Inferior parietal cortex (tissue), 1 donor: ENCODE data around the gene LEF1.

Experiments used
- DNase-seq: peaks from one replicate; pipeline ENCODE4 v3.0.0-alpha.2; 2016; ENCODE audit errors: extremely low spot score

The LEF1 gene

DNA sequence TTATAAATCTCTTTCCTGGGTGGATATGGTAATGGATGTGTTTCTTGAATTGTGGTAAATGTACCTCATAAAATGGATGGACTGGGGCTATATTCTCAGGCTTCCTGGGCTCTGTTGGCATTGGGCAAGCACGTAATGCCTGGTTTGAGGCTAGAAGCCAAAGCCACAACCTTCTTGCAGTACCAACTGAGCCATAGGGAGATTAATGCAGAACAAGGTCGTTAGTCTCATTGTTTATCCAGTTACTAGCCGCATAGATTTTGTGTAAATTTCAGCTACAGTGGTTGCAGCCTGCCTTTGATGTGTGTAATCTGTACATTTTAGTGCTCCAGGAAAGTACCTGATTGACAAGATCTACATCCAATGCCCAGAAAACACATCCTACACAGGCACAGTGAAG, 7.2 kb upstream of the LEF1 start:
- DNase-seq: no peak

DNA sequence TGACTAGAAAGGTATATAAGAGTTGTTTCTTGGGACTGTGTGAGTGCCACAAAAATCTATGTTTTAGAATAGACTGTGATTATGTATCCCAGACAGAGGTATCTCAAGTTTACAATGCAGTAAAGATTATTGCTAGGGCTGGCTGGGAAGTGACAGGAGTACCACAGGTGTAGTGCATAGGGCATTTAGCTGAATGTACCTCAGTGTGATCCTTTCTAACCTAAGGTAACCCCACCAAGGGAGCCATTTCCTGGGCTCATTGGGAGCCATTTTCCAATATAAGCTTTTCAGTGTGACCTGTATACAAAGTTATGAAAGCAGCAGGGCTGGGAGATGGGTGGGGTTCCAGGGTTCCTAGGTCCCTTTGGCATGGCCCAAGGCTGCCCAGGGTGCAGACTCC, 6.1 kb upstream of the LEF1 start:
- DNase-seq: no peak

DNA sequence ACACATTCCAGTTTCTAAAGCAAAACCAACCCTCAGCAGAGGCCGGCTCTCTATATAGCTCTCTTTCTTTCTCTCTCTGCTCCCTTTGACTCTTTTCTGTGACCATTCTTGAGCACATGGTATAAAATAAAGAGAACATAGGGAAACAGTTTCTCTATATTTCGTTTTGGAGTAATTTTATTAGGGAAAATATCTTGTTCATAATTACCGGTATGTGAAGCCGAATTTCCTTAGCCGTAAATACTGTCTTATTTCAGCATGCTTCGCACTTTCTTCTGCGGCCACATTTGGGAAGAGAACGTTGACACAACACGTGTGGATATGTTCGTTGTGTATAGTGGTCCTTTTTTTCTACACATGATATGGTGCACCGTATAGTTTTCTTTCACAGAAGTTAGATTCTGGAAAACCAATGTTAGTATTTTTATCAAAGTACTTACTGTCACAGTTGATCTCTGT, 4.9 kb upstream of the LEF1 start:
- no peak for DNase-seq

DNA sequence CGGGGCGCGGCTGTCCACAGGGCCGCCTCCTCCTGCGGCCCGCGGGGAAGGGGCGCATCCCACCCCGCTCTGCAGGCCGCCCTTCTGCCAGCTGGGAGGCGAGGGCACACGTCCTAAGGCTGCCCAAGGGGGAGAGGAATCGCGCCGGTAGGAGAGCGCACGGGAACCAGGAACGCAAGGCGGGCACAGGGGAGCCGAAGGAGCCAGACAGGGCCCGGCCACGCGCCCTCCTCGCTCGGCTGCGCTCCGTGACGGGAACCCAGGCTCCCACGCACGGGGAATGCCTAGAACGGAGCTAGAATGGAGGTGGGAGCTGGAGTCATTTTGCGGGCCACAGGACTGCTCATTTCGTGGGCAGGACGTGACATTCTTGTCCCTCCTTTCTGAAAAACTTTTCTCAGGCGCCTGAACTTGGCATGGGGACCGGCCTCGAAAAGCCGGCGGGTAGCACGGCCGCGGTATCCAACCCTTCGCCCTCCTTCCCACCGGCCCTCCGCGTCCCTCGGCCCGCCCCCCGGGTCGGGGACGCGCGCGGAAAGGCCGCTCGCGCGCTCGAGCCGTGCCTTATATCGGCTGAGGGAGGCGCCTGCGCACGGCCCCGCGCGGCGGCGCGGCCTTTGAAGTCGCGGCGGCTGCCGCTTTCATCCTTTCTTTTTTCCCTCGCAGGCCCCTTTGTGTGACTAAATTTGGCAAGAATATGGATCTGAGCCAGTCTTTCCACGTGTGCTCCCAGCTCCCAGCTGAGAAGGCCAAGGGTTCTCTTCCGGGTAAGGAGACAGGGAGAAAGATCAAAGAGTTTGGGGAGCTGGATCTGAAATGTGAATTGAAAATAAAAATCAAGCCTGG, 4.2 kb upstream of the LEF1 start:
- DNase-seq: peak; percentile 20

DNA sequence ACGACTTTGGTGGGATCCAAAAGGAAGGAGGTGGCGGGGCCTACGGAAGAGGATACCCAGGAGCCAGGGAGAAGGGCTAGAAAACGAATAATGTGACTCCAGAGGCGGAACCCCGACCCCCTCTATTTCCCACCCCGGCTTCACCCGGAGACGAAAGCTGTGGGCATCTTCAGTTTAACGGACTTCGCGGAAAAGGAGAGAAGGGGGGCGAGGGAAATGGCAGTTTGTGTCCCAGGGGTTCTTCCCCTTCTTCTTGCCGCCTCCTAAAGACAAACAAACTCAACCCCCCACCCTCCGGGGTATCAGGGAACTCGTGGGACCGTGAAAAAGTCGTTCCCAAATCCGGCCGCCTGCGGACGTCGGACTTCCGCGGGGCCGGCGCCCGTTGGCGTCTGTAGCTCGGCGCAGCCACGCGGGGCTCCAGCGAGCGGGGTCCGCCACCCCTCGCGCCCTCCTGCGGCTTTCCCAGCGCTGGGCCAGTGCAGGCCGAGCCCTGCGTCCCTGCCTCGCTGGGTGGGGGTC, 3.6 kb upstream of the LEF1 start:
- no peak for DNase-seq

GRCh38 chr4:108171339-108172230, 2.9 kb upstream of the LEF1 start:
- no peak for DNase-seq

DNA sequence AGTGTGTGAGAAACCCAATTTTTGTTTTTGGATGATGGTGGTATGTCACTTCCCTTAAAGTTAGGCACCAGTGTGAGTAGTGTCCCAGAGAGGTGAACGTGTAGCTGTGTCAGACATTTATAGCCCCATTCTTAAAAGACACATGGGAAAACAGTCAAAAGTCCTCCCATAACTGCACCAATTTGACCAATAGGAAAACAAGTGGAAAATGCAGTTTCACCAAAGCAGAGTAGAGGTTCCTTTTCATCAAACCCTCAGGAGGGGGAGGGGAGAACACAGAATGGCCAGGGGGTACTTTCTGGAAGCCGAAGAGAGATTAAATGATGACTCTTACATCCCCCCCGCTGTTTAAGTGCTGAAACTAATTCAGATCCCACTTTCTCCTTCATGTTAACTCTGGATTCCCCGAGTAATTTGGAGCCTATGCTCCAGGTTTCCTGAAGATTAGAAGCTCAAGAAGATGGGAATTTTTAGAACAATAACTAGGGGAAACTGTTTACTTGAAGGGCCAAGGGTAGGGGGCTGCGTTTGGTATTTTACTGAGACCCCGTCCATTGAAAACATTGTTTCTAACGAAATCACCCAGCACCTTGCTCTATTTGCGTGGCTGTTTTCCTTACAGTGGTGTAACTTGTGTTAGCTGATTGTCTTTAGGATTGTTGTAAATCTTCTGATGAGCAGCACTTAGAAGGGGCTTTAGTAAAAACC, 2.1 kb upstream of the LEF1 start:
- no peak for DNase-seq

DNA sequence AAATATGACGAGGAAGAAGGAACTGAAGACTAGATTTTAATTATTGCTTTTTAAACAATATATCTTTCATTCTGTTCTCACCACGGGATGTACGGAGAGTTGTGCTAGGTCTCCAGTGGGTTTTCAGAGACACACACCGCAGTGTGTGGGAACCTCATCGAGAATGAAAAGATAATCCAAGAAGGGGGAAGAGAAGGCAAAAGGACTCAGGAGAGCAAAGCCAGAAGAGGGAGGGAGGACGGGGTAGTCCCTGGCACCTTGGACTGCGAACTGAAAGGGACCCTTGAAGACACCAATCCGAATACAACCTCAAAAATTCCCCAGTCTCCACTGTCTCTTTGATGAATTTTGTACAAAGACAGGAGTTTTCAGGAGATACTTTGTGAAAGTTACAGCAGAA, 932 bp upstream of the LEF1 start:
- no peak for DNase-seq

GRCh38 chr4:108168160-108168670, 517 bp downstream of the LEF1 start:
- no peak for DNase-seq

GRCh38 chr4:108166441-108167315, 2.1 kb downstream of the LEF1 start:
- no peak for DNase-seq

- DNase-seq: no peak
Observed at GRCh38 chr4:108166038-108166437, 2.7 kb downstream of the LEF1 start.

GRCh38 chr4:108165586-108165985, 3.1 kb downstream of the LEF1 start:
- no peak for DNase-seq

- no peak for DNase-seq
Observed at GRCh38 chr4:108163351-108163750, 5.4 kb downstream of the LEF1 start.

DNA sequence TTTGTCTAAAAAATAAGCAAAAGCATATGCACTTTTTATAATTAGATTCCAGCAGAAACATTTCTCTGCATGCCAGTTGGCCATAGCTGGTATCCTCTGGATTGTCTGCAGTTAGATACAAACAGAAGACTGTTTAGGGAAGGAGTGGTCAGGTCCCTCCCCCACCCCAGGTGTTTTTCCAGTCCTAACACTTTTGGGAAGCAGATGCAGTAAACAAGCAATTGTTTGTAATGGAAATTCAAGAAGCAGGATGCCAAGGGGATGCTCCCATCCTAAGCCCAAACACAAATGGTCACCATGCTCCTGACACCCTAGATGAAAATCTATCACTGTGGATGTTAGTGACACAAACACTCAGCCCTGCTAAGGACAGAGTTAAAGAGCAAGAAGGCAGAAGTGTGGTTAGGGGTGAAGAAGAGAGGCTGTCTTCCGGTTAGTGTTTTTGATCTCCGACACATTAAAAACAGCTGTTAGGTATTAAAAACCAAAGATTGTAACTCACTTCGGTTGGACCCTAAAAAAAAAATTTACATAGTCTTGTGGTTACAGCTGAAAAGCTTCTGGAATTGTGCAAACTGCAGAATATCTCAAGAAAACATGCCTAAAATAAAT, 7.9 kb downstream of the LEF1 start:
- DNase-seq: no peak

- DNase-seq: no peak
Observed at GRCh38 chr4:108159845-108160244, 8.9 kb downstream of the LEF1 start.

DNA sequence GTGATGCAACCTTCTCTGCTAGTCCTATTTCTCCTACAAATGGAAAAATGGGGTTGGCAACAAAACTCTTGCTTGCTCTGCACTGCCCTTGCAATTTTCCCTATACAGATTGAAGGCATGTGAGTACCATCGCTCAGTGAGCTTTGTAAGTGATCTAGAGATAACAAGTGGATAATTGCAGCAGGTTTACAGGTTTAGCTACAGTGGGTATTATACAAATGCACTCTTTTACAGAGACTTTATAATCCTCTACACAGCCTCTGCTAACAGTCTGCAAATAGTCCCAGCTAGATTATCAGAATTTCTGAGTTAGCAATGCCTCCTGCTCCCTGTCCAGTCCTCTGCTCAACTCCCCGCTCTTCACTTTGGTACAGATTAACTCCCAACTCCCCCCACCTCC, 11.1 kb downstream of the LEF1 start:
- no peak for DNase-seq

- no peak for DNase-seq
Observed at GRCh38 chr4:108156391-108156790, 12.3 kb downstream of the LEF1 start.

DNA sequence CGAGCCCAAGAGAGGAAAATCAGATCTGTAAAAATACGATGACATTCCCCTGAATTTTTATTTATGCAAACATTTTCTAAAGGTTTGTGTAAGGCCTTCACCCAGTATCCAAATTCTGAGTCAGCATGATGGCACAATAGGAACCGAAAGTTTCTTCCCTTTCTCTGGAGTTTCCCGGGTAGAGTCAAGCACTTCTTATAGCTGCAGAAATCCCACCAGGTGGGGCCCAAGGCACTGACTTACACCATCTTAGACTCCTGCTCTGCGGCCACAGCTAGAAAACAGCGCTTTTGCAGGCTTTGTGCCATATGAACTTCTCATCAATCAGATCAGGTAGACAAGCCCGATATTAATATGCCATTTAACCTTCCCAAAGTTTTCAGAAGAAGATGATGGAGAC, 13.4 kb downstream of the LEF1 start:
- no peak for DNase-seq

DNA sequence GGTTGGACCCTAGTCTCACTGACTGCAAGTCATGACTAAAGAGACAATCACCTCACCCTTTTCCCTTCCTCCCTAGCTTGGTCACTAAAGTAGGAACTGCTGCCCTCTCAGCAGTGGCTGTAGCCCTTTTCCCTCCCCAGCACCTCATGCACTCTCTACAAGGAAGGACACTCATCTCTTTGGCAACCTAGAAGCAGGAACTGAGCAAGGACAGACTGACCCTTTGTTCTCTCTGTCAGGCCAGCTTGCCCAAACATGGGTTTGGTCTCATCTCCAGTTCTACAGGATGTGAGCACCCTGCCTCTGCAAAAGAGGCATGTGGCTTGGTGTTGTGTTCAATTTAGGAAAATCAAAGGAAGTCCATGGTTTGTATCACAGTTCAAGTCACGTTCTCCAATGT, 15.8 kb downstream of the LEF1 start:
- no peak for DNase-seq
